Measurements from ENCODE around the gene CXCL17. TPM values are rescaled to one million over a fixed set of nuclear protein-coding genes. Genes with fewer than 3 reads are reported as not detected.
A peak's percentile ranks its signal among the peaks of the same experiment; 100 is the strongest.

Gene CXCL17
- total RNA-seq, 1 donor from 2014 or later: not detected

GRCh38 chr19:42401365-42402303 is 41.1 kb downstream of the CXCL17 start:
- TF ChIP-seq CTCF (conservative IDR thresholded peaks at IDR 0.05; ENCODE audit: low read depth, low read length): peak; percentile 91
- no peak for DNase-seq (ENCODE audit: low read depth)
- H3K4me3 ChIP-seq (ENCODE audit: low read depth, low read length): peak overlapping the region; percentile 56

DNA sequence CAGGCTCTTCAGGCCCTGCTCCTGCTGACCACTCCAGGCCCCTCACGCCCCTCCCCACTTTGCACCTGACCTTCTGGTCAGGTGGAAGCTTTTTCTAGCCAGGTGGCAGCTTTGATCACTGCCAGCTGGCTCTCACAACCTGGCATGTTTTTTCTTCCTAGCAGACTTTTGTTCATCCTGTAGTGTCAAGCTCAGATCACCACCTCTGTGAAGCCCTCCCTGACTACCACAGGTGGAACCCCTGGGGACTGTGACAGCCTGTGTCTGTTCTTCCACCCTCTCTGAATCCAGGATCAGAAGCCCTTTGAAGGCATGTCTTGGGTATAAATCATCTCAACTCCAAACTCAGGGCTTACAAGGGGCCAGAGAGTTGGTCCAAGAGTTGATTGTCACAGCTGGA is 42.3 kb downstream of the CXCL17 start:
- DNase-seq (ENCODE audit: low read depth): no peak
- no peak overlapping the region for H3K4me3 ChIP-seq (ENCODE audit: low read depth, low read length)
- no peak for TF ChIP-seq CTCF (conservative IDR thresholded peaks at IDR 0.05; ENCODE audit: low read depth, low read length)

DNA sequence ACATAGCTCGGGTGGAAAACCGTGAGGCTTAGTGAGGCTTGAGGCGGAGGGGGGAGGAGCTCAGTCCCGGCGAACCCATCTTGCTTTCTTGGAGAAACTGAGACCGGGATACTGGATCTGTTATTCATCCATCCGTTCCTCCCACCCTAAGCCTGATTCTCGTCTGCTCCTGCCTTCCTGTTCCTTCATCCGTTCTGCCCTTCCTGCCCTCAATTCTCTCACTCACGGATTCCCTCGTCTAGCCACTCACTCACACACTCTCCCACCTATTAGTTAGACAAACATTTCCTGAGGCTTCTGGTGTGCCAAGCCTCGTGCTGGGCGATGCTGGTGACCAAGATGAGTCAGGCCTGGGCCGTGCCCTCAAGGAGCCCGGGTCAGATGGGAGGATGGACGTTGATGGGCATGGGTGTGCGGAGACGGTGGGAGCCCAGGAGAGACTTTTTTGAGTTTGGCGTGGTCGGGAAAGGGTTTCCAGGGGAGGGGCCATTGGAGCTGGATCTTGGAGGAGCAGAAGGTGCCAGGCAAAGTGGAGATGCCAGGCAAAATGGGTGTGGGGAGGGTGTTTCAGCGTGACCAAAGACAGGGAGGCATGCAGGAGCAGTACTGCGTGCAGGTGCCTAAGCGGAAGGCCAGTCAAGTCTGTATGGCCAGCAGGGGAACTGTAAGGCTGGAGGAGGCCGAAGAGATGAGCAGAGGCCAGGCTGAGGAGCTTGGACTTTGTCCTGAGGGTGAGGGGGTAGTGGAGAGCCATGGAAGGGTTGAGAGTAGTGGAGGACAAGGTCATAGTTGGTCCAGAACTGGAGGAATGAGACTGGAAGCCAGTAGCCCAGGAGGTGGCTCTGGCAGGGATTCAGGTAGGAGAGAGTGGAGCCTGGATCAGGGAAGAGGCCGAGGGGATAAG is 45.2 kb downstream of the CXCL17 start:
- DNase-seq (ENCODE audit: low read depth): no peak
- no peak for TF ChIP-seq CTCF (conservative IDR thresholded peaks at IDR 0.05; ENCODE audit: low read depth, low read length)
- peak overlapping the region; percentile 70 for H3K4me3 ChIP-seq (ENCODE audit: low read depth, low read length)

- DNase-seq (ENCODE audit: low read depth): peak; percentile 86
- peak overlapping the region; percentile 70 for H3K4me3 ChIP-seq (ENCODE audit: low read depth, low read length)
- no peak for TF ChIP-seq CTCF (conservative IDR thresholded peaks at IDR 0.05; ENCODE audit: low read depth, low read length)
These were observed 46.1 kb downstream of the CXCL17 start for GRCh38 chr19:42396381-42397262.

GRCh38 chr19:42394751-42395150 is 48.0 kb downstream of the CXCL17 start:
- no peak for TF ChIP-seq CTCF (conservative IDR thresholded peaks at IDR 0.05; ENCODE audit: low read depth, low read length)
- DNase-seq (ENCODE audit: low read depth): no peak
- no peak overlapping the region for H3K4me3 ChIP-seq (ENCODE audit: low read depth, low read length)

DNA sequence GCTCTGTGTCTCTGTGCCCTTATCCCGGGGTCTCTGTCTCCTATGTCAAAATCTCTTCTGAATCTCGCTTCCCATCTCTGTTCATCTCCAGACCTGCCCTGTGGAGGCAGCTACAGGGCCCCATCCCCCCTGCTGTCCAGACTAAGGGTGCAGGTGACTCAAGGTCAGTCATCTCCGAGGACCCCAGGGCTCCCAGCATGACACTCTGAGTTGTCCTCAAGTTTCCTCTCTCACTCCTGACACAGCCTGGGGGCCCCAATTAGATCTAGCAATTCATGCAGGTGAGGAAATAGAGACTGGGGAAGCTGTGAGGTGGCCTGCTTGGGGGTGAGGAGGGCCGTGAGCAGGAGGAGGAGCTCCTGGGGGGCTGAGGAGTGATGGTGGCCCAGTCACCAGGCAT is 50.6 kb downstream of the CXCL17 start:
- no peak overlapping the region for H3K4me3 ChIP-seq (ENCODE audit: low read depth, low read length)
- no peak for DNase-seq (ENCODE audit: low read depth)
- no peak for TF ChIP-seq CTCF (conservative IDR thresholded peaks at IDR 0.05; ENCODE audit: low read depth, low read length)

All from epithelial cell of proximal tubule (primary cell).